Measurements from ENCODE around the gene RPS6KA2.
A peak's percentile ranks its signal among the peaks of the same experiment; 100 is the strongest.

The RPS6KA2 gene

GRCh38 chr6:166633732-166634535 is 6.9 kb upstream of the RPS6KA2 start:
- no peak for DNase-seq

GRCh38 chr6:166632731-166633130 is 5.7 kb upstream of the RPS6KA2 start:
- DNase-seq: no peak

GRCh38 chr6:166630462-166630861 is 3.4 kb upstream of the RPS6KA2 start:
- DNase-seq: no peak

GRCh38 chr6:166629628-166630027 is 2.6 kb upstream of the RPS6KA2 start:
- DNase-seq: no peak

- DNase-seq: peak; percentile 28
Observed at GRCh38 chr6:166627875-166628801, 1.1 kb upstream of the RPS6KA2 start.

GRCh38 chr6:166626177-166627032 is 646 bp downstream of the RPS6KA2 start:
- DNase-seq: peak; percentile 53

GRCh38 chr6:166625356-166625755 is 1.7 kb downstream of the RPS6KA2 start:
- no peak for DNase-seq

- DNase-seq: no peak
Observed at GRCh38 chr6:166624275-166624674, 2.8 kb downstream of the RPS6KA2 start.

- no peak for DNase-seq
Observed at GRCh38 chr6:166623318-166623717, 3.7 kb downstream of the RPS6KA2 start.

- DNase-seq: no peak
Observed at GRCh38 chr6:166621114-166621540, 5.9 kb downstream of the RPS6KA2 start.

GRCh38 chr6:166620478-166621113 is 6.5 kb downstream of the RPS6KA2 start:
- no peak for DNase-seq

- no peak for DNase-seq
Observed at GRCh38 chr6:166619912-166620311, 7.1 kb downstream of the RPS6KA2 start.

- no peak for DNase-seq
Observed at GRCh38 chr6:166618866-166619761, 7.9 kb downstream of the RPS6KA2 start.

GRCh38 chr6:166618251-166618650 is 8.8 kb downstream of the RPS6KA2 start:
- no peak for DNase-seq

- DNase-seq: no peak
Observed at GRCh38 chr6:166617359-166617758, 9.7 kb downstream of the RPS6KA2 start.

GRCh38 chr6:166616261-166617238 is 10.5 kb downstream of the RPS6KA2 start:
- DNase-seq: no peak

- DNase-seq: no peak
Observed at GRCh38 chr6:166615059-166615770, 11.8 kb downstream of the RPS6KA2 start.

- DNase-seq: no peak
Observed at GRCh38 chr6:166614589-166614988, 12.5 kb downstream of the RPS6KA2 start.

GRCh38 chr6:166614171-166614583 is 12.9 kb downstream of the RPS6KA2 start:
- DNase-seq: no peak

Measured in activated T-cell treated with anti-CD3 and anti-CD28 coated beads, Interleukin-2, amount 50 U/mL, for 1 hour (primary cell).